HL-60 (cell line): ENCODE measurements around the gene IER3IP1.
"Not testable (repeated sequence)": the region's sequence is repeated elsewhere in the genome, so short reads cannot be mapped to it uniquely, and the experiment has no call there.

Experiments used
- DNase-seq, 2 experiments: peaks; one replicate each; pipeline ENCODE4 v3.0.0-alpha.2; 2010 to 2020; ENCODE audit warnings: low read depth in 1 of 2, low spot score in 1 of 2
- H3K27ac ChIP-seq: fragments of 250-450 bp; sonication (Bioruptor Pico); replicated peaks from 2 replicates; pipeline ENCODE4 v1.5.1; 2020; ENCODE audit warnings: mild to moderate bottlenecking, moderate library complexity
- H3K27me3 ChIP-seq: fragments of 250-450 bp; sonication (Bioruptor Pico); 2 replicates; pipeline ENCODE4 v1.5.1; 2021; ENCODE audit warnings: mild to moderate bottlenecking, moderate library complexity; ENCODE audit not compliant: insufficient read depth, poor library complexity, severe bottlenecking
- H3K4me3 ChIP-seq: replicated peaks from 2 replicates; pipeline ENCODE4 v1.5.1; 2011; ENCODE audit warnings: mild to moderate bottlenecking, control low read depth, low read length; ENCODE audit not compliant: insufficient read depth
- GABPA ChIP-seq: IDR thresholded peaks from 2 replicates; pipeline ENCODE4 v1.6.1; 2012; ENCODE audit warnings: low read depth
- POLR2AphosphoS5 ChIP-seq: IDR thresholded peaks from 2 replicates; pipeline ENCODE4 v1.6.1; 2012; ENCODE audit warnings: low read depth
- SPI1 ChIP-seq: IDR thresholded peaks from 2 replicates; pipeline ENCODE4 v1.6.1; 2012; ENCODE audit warnings: low read depth, mild to moderate bottlenecking, borderline replicate concordance
- TF ChIP-seq, protein P1 (sequence below): IDR thresholded peaks from one replicate; pipeline ENCODE4 v1.5.1; 2011; ENCODE audit warnings: low read length, control low read depth, inconsistent platforms; ENCODE audit not compliant: insufficient read depth
- TF ChIP-seq, protein P2 (sequence below): IDR thresholded peaks from 2 replicates; pipeline ENCODE4 v1.6.1; 2012; ENCODE audit warnings: low read depth; ENCODE audit not compliant: insufficient replicate concordance

IER3IP1 gene

DNA sequence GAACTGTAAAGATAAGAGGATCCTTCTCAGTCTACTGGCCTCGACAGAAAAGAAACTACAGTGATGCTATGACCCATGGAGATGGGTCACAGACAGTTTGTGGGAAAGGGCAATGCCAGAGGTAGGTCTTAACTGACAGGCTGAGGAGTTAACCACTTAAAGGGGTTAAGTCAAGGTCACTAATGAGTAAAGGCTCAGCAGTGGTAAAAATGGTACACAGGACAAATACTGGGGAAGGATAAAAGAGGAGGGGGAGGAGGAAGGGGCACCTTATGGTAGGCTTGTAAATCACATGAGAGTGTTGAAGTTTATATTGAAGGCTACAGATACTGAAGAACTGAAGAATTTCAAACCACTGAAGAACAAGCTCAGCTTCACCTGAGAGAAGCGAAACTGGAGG, 9.9 kb downstream of the IER3IP1 start:
- Histone ChIP-seq H3K27me3 (no peaks in the 10 kb centered on the region), H3K27ac (no peak overlapping the region), H3K4me3 (no peak overlapping the region)
- no peak for DNase-seq
- no peak for TF ChIP-seq SPI1
- TF ChIP-seq GABPA = no peak
- TF ChIP-seq, protein P1, sequence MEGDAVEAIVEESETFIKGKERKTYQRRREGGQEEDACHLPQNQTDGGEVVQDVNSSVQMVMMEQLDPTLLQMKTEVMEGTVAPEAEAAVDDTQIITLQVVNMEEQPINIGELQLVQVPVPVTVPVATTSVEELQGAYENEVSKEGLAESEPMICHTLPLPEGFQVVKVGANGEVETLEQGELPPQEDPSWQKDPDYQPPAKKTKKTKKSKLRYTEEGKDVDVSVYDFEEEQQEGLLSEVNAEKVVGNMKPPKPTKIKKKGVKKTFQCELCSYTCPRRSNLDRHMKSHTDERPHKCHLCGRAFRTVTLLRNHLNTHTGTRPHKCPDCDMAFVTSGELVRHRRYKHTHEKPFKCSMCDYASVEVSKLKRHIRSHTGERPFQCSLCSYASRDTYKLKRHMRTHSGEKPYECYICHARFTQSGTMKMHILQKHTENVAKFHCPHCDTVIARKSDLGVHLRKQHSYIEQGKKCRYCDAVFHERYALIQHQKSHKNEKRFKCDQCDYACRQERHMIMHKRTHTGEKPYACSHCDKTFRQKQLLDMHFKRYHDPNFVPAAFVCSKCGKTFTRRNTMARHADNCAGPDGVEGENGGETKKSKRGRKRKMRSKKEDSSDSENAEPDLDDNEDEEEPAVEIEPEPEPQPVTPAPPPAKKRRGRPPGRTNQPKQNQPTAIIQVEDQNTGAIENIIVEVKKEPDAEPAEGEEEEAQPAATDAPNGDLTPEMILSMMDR = no peak
- TF ChIP-seq, protein P2, sequence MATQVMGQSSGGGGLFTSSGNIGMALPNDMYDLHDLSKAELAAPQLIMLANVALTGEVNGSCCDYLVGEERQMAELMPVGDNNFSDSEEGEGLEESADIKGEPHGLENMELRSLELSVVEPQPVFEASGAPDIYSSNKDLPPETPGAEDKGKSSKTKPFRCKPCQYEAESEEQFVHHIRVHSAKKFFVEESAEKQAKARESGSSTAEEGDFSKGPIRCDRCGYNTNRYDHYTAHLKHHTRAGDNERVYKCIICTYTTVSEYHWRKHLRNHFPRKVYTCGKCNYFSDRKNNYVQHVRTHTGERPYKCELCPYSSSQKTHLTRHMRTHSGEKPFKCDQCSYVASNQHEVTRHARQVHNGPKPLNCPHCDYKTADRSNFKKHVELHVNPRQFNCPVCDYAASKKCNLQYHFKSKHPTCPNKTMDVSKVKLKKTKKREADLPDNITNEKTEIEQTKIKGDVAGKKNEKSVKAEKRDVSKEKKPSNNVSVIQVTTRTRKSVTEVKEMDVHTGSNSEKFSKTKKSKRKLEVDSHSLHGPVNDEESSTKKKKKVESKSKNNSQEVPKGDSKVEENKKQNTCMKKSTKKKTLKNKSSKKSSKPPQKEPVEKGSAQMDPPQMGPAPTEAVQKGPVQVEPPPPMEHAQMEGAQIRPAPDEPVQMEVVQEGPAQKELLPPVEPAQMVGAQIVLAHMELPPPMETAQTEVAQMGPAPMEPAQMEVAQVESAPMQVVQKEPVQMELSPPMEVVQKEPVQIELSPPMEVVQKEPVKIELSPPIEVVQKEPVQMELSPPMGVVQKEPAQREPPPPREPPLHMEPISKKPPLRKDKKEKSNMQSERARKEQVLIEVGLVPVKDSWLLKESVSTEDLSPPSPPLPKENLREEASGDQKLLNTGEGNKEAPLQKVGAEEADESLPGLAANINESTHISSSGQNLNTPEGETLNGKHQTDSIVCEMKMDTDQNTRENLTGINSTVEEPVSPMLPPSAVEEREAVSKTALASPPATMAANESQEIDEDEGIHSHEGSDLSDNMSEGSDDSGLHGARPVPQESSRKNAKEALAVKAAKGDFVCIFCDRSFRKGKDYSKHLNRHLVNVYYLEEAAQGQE = no peak
- TF ChIP-seq POLR2AphosphoS5 = no peak

DNA sequence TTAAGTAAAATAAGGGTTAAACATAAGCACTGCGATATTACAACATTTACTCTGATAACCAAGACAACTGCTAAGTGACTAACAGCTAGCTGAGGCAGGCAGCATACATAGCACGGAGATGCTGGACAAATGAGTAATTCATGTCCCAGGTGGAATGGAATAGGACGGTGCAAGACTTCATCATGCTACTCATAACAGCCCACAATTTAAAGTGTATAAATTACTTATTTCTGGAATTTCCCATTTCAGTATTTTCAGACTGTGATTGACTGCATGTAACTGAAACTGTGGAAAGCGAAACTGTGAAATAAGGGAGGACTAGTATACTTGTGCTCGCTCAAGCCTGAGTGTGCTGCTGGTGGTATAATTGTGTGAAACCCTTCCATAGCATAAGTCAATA, 12.9 kb downstream of the IER3IP1 start:
- no peak for DNase-seq
- H3K27me3 ChIP-seq = no peaks in the 10 kb centered on the region
- TF ChIP-seq, protein P1 = no peak
- TF ChIP-seq POLR2AphosphoS5 (no peak), GABPA (no peak), SPI1 (no peak)
- TF ChIP-seq, protein P2 = no peak
- no peak overlapping the region for H3K27ac ChIP-seq
- H3K4me3 ChIP-seq = no peak overlapping the region

DNA sequence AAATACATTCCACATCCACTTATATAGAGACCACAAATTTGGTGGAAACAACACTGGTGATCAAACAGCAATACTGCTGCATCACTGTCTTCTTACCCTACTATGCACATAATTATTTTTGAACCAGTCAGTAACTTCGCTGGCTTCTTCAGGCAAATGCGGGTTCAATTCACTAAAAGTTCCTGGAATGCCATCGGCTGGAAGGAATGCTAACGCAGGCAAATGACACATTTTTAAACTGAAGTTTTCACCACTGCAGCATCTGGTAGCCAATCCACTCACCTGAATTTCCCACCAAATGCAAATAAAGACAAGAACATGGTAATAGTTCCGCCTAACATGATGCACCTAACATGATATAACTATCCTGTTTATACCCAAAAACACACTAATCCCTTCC, 15.9 kb downstream of the IER3IP1 start:
- no peaks in the 10 kb centered on the region for H3K27me3 ChIP-seq
- no peak overlapping the region for H3K27ac ChIP-seq
- TF ChIP-seq GABPA = no peak
- no peak for TF ChIP-seq SPI1
- TF ChIP-seq, protein P1 = no peak
- TF ChIP-seq, protein P2 = no peak
- TF ChIP-seq POLR2AphosphoS5 = no peak
- H3K4me3 ChIP-seq = no peak overlapping the region
- no peak for DNase-seq

DNA sequence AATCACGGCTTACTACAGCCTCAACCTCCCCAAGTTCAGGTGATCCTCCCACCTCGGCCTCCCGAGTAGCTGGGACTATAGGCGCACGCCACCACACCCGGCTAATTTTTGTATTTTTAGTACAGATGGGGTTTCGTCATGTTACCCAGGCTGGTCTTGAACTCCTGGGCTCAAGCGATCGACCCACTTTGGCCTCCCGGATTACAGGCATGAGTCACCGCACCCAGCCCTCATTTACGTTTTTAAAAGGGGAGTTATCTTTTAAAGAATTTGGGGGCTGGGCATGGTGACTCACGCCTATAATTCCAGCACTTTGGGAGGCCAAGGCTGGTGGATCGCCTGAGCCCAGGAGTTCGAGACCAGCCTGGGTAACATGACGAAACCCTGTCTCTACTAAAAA, 17.8 kb downstream of the IER3IP1 start:
- H3K27me3 ChIP-seq, DNase-seq, H3K4me3 ChIP-seq, H3K27ac ChIP-seq: not testable (repeated sequence)
